HEK293T (cell line): Measurements from ENCODE around the gene TRDMT1.

Experiments
- CTCF ChIA-PET: fragments of 350-600 bp; formaldehyde crosslinking; extraction: SDS; loops from one replicate; lab custom pipeline; 2021; ENCODE audit warnings: antibody characterized with exemption, inconsistent platforms; lab: Yijun Ruan, JAX
- POLR2A ChIA-PET: fragments of 350-600 bp; formaldehyde crosslinking; extraction: SDS; loops from one replicate; lab custom pipeline; 2020; ENCODE audit warnings: antibody characterized with exemption, inconsistent platforms; lab: Yijun Ruan, JAX
- DNase-seq: peaks from one replicate; pipeline ENCODE4 v3.0.0; 2012; ENCODE audit warnings: mixed read lengths; ENCODE audit errors: extremely low spot score
- ARNT ChIP-seq: fragments of 450-650 bp; IDR thresholded peaks from 2 replicates; pipeline ENCODE4 v1.6.1; 2017; ENCODE audit warnings: mild to moderate bottlenecking
- BHLHE40 ChIP-seq: fragments of 450-650 bp; IDR thresholded peaks from 2 replicates; pipeline ENCODE4 v1.6.1; 2016; ENCODE audit warnings: mild to moderate bottlenecking, moderate library complexity, borderline replicate concordance
- CTBP1 ChIP-seq: fragments of 450-650 bp; IDR thresholded peaks from 2 replicates; pipeline ENCODE4 v1.6.1; 2016; ENCODE audit warnings: borderline replicate concordance
- ELF4 ChIP-seq: fragments of 450-650 bp; IDR thresholded peaks from 2 replicates; pipeline ENCODE4 v1.6.1; 2017; ENCODE audit warnings: antibody characterized with exemption
- FOXA1 ChIP-seq: fragments of 450-650 bp; IDR thresholded peaks from 2 replicates; pipeline ENCODE4 v1.6.1; 2016; ENCODE audit warnings: mild to moderate bottlenecking
- FOXK2 ChIP-seq: fragments of 450-650 bp; IDR thresholded peaks from 2 replicates; pipeline ENCODE4 v1.6.1; 2016; ENCODE audit warnings: mild to moderate bottlenecking
- FOXM1 ChIP-seq: fragments of 450-650 bp; IDR thresholded peaks from 2 replicates; pipeline ENCODE4 v1.6.1; 2017; ENCODE audit warnings: mild to moderate bottlenecking, borderline replicate concordance
- HDGF ChIP-seq: fragments of 450-650 bp; IDR thresholded peaks from 2 replicates; pipeline ENCODE4 v1.6.1; 2017; ENCODE audit warnings: antibody characterized with exemption, borderline replicate concordance
- L3MBTL2 ChIP-seq: fragments of 450-650 bp; conservative IDR thresholded peaks from 2 replicates; pipeline ENCODE4 v1.6.1; 2016; ENCODE audit warnings: mild to moderate bottlenecking
- LEF1 ChIP-seq: fragments of 450-650 bp; IDR thresholded peaks from 2 replicates; pipeline ENCODE4 v1.6.1; 2017; ENCODE audit warnings: mild to moderate bottlenecking, borderline replicate concordance
- NFRKB ChIP-seq: fragments of 450-650 bp; IDR thresholded peaks from 2 replicates; pipeline ENCODE4 v1.6.1; 2016; ENCODE audit warnings: mild to moderate bottlenecking, moderate library complexity
- SP1 ChIP-seq: fragments of 450-650 bp; IDR thresholded peaks from 2 replicates; pipeline ENCODE4 v1.6.1; 2017
- SUZ12 ChIP-seq: fragments of 450-650 bp; IDR thresholded peaks from 2 replicates; pipeline ENCODE4 v1.6.1; 2016; ENCODE audit warnings: mild to moderate bottlenecking
- TARDBP ChIP-seq: fragments of 450-650 bp; IDR thresholded peaks from 2 replicates; pipeline ENCODE4 v1.6.1; 2016
- ZNF384 ChIP-seq: fragments of 450-650 bp; IDR thresholded peaks from 2 replicates; pipeline ENCODE4 v1.6.1; 2016
- TF ChIP-seq, protein P1 (sequence below): fragments of 450-650 bp; IDR thresholded peaks from 2 replicates; pipeline ENCODE4 v1.6.1; 2016

Gene TRDMT1

DNA sequence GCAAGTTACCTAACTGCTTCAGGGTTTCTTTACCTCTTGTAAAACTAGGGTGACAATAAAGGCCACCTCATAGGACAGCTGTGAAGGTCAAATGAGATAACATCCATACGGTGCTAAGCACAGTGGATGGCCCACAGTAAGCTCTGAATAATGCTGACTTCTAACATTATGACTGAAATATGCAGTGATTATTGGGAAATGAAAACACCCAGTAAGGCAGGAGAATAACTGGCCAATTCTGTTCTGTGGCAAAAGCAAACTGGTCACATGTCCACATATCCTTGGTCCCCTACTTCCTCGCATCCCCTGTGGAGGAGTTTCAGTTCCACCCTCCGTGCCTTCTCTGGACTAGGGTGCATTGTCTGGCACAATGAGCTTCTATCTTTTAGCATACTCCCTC, 73.2 kb downstream of the TRDMT1 start:
- DNase-seq: no peak
- ChIA-PET POLR2A (interaction anchor here (1.0 kb wide), 1 partner anchor 11 kb away, joined by 3 read pairs; no protein-coding TSS in a partner anchor), CTCF (no interaction called here)
- TF ChIP-seq CTBP1: no peak
- TF ChIP-seq TARDBP: no peak
- no peak for TF ChIP-seq FOXA1
- TF ChIP-seq SP1: no peak
- TF ChIP-seq FOXM1: no peak
- no peak for TF ChIP-seq ARNT
- no peak for TF ChIP-seq NFRKB
- no peak for TF ChIP-seq BHLHE40
- TF ChIP-seq SUZ12: no peak
- TF ChIP-seq FOXK2: no peak
- TF ChIP-seq LEF1: no peak
- TF ChIP-seq ZNF384: no peak
- TF ChIP-seq L3MBTL2: no peak
- no peak for TF ChIP-seq ELF4
- TF ChIP-seq HDGF: no peak
- TF ChIP-seq, protein P1, sequence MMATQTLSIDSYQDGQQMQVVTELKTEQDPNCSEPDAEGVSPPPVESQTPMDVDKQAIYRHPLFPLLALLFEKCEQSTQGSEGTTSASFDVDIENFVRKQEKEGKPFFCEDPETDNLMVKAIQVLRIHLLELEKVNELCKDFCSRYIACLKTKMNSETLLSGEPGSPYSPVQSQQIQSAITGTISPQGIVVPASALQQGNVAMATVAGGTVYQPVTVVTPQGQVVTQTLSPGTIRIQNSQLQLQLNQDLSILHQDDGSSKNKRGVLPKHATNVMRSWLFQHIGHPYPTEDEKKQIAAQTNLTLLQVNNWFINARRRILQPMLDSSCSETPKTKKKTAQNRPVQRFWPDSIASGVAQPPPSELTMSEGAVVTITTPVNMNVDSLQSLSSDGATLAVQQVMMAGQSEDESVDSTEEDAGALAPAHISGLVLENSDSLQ: no peak

DNA sequence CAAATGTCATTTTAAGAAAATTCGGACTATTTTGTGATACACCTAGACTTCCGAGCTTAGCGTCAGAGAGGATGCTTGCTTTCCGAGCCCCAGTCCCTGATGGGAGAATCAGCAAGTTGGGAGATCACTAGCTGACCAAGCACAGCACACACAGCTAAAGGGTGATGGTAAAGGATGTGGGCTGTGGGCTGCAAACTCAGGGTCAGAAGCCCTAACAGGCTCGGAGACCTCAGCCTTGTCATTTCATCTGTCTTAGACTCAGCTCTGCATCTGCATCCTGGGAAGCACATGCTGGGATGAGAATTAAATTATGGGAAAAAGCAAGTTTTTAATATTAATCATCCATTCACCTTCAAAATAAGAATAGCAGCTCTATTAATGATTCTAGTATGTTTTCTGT, 75.1 kb downstream of the TRDMT1 start:
- ChIA-PET CTCF (no interaction called here), POLR2A (interaction anchor here (1.4 kb wide), 1 partner anchor 10 kb away, joined by 3 read pairs; no protein-coding TSS in a partner anchor)
- TF ChIP-seq SP1 (no peak), FOXK2 (no peak), L3MBTL2 (no peak)
- TF ChIP-seq, protein P1: no peak
- no peak for DNase-seq

DNA sequence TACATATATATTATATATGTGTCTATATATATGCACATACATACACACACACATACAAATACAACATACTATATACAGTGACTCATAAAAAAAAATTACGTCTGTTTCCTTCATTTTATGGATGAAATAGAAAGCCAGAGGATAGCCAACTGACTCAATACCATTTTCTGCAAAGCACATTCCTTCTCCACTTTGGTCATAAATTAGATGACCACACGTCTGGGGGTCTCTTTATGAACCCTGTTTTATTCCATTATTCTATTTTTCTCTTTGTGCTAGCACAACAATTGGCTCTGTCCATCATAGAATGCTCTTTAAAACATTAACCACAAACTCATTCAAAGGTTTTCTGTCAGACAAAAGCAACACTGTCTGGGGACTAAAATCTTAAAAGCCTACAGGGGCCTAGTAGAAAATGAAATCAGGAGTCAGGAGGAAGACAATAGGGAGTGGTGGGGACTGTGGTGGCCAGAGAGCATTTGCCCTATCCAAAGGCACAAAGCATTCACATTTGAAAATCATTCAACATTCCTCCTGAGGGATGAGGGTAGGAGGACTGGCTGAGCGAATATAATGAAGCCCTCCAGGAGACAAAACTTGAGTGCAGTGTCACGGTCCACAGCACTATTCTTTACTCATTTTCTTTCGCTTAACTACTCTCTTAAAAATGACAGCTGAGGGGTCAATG, 76.1 kb downstream of the TRDMT1 start:
- POLR2A ChIA-PET: interaction anchor here (1.4 kb wide), 1 partner anchor 9 kb away, joined by 3 read pairs; no protein-coding TSS in a partner anchor

DNA sequence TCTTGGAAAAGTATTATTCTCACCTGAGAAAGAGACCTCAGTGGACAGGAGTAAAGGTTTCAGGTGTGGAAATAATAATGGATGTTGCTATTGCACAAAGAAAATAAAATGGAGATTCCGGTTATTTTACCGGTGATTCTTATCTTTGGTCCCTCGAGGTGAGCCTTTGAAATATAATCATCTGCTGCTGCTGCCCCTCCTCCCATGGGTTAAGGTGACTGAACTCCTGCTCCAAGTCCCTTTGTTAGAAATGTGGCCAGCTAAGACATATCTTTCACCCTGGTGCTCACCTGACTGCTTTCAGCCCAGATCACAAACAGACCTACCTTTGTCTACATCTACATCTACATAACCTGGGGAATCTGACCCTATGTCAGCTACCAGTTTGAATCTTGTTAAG, 77.5 kb downstream of the TRDMT1 start:
- POLR2A ChIA-PET: no interaction called here
- no peak for DNase-seq
- TF ChIP-seq SUZ12: no peak
- CTCF ChIA-PET: no interaction called here

More for the DNA sequence above, 76.1 kb downstream of the TRDMT1 start:
- CTCF ChIA-PET: no interaction called here
- no peak for DNase-seq
- TF ChIP-seq NFRKB (no peak), FOXK2 (no peak), FOXM1 (no peak), BHLHE40 (no peak), CTBP1 (no peak), HDGF (no peak), TARDBP (no peak), SP1 (no peak), ARNT (no peak), L3MBTL2 (no peak), ELF4 (no peak)
- TF ChIP-seq, protein P1: no peak

DNA sequence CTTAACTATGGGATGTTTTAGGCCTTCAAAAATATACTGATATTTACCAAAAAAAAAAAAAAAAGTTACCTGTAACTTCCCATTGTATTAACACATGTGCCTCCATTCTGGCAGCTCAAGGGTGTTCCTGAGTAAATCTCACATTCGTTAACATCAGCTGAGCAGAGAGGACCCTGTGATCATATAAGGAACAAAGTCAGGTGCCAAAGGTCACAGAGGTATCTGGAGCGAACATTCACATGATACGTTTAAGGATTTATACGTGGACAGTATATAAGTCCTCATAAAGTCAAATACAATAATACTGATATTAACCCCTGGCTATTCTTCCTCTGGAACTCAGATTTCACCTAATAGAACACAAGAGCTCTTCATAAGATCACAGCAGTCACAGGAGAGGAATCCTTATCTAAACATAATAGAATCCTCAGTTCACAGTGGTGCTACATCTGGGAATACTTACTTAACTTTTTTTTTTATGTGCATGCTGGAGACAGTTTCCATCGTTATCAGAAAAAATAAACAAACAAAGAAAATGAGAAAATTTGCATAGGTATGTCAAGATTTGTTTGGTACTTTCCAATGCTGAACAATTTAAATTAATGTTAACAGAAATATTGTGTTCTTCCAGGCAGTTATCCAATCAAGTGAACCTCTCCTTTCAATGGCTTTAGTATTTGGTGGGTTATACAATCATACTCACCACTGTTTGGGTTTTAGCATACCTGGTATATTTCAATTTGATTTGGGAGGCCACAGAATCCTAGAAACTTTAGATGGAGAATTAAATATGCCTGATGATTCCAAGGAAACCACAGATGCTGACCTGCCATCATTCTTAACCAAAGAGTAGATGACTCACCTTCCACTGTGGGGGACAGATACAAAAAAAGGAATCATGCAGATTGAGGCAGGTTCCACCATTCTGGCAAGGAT, 78.5 kb downstream of the TRDMT1 start:
- no peak for TF ChIP-seq CTBP1
- TF ChIP-seq, protein P1: no peak
- TF ChIP-seq FOXM1: no peak
- no peak for TF ChIP-seq FOXK2
- TF ChIP-seq L3MBTL2: no peak
- no peak for TF ChIP-seq TARDBP
- no peak for TF ChIP-seq NFRKB
- no peak for TF ChIP-seq BHLHE40
- TF ChIP-seq FOXA1: no peak
- no peak for TF ChIP-seq SUZ12
- TF ChIP-seq ZNF384: no peak
- no peak for TF ChIP-seq ARNT
- no peak for TF ChIP-seq LEF1
- no peak for TF ChIP-seq HDGF
- no peak for TF ChIP-seq ELF4
- no peak for TF ChIP-seq SP1
- CTCF ChIA-PET: interaction anchor here (0.5 to 0.6 kb wide), 2 partner anchors 116 to 1236 kb away, joined by 4 to 5 read pairs; no protein-coding TSS in a partner anchor
- POLR2A ChIA-PET: interaction anchor here (0.6 to 2.0 kb wide), 3 partner anchors 77 to 248 kb away, joined by 3 to 5 read pairs (median 5); no protein-coding TSS in a partner anchor
- no peak for DNase-seq
